ENCODE data around the gene LYPD6.
"Not testable (repeated sequence)": the region's sequence is repeated elsewhere in the genome, so short reads cannot be mapped to it uniquely, and the experiment has no call there.

- TF ChIP-seq EZH2phosphoT487 (IDR thresholded peaks at IDR 0.05; ENCODE audit: insufficient read depth, low read depth); EZH2 (IDR thresholded peaks at IDR 0.05; ENCODE audit: insufficient read depth, poor library complexity, severe bottlenecking): not testable (repeated sequence)
These were observed 11.8 kb upstream of the LYPD6 start for GRCh38 chr2:149318566-149318965.

Measured in GM23248 (cell line).